ENCODE results near the gene PKN2. TPM values are rescaled to one million over a fixed set of nuclear protein-coding genes. Genes with fewer than 3 reads are reported as not detected.

The PKN2 gene
- total RNA-seq, 1 experiment from 2014 or later: 32.5 TPM

GRCh38 chr1:88742531-88742930, 58.5 kb downstream of the PKN2 start:
- H3T11ph ChIP-seq (ENCODE audit: low read length): no peak overlapping the region
- H4K5ac ChIP-seq (ENCODE audit: insufficient read length, low read depth, low read length): no peak overlapping the region
- TF ChIP-seq CTCF (conservative IDR thresholded peaks at IDR 0.05): no peak
- no peak for DNase-seq
- no peaks in the 10 kb centered on the region for H3K9me3 Mint-ChIP-seq
- no peak overlapping the region for H2AK5ac ChIP-seq (ENCODE audit: insufficient read length, low read length)
- H4K91ac ChIP-seq (ENCODE audit: insufficient read length, low read depth, low read length): no peak overlapping the region
- H2BK15ac ChIP-seq (ENCODE audit: low read depth, low read length): no peak overlapping the region
- H3K4me1 ChIP-seq (ENCODE audit: insufficient read depth, low read length): peaks cover 4% of the 10 kb centered on the region; the same call in 1 of the 2 replicates
- no peak overlapping the region for H2AFZ ChIP-seq (ENCODE audit: low read length)
- no peak overlapping the region for H3K23ac ChIP-seq (ENCODE audit: insufficient read length, low read depth, low read length)
- H3K79me2 ChIP-seq (ENCODE audit: insufficient read depth, low read length): no peaks in the 10 kb centered on the region; the same call in 1 of the 2 replicates
- H3K4ac ChIP-seq (ENCODE audit: low read depth, low read length): no peak overlapping the region
- H3K36me3 Mint-ChIP-seq (ENCODE audit: insufficient read depth in 1 of 3, low read depth in 3 of 3): peaks cover 0 to 10% (median 9%) of the 10 kb centered on the region in 3 experiments; a peak in 5 of 7 replicates
- no peak overlapping the region for H3K27ac ChIP-seq (ENCODE audit: insufficient read length, low read depth, low read length)
- no peak overlapping the region for H3K9ac ChIP-seq (ENCODE audit: extremely low read depth, insufficient read length, low read length)
- H2BK20ac ChIP-seq (ENCODE audit: low read depth, low read length, poor library complexity, severe bottlenecking): no peak overlapping the region
- H3K79me1 ChIP-seq (ENCODE audit: insufficient read depth, low read depth, low read length, poor library complexity, severe bottlenecking): no peaks in the 10 kb centered on the region
- H4K20me1 ChIP-seq (ENCODE audit: control insufficient read depth, insufficient read depth, insufficient read length): no peaks in the 10 kb centered on the region
- no peaks in the 10 kb centered on the region for H3K9me3 ChIP-seq (ENCODE audit: control insufficient read depth, low read depth, low read length)
- no peaks in the 10 kb centered on the region for H3K27me3 ChIP-seq (ENCODE audit: insufficient read depth, low read length)
- peaks cover 8 to 18% of the 10 kb centered on the region in 2 experiments for H3K4me1 Mint-ChIP-seq
- no peak overlapping the region for H2BK120ac ChIP-seq (ENCODE audit: low read depth, low read length, poor library complexity, severe bottlenecking)
- H3K27ac Mint-ChIP-seq: no peak overlapping the region
- no peak overlapping the region for H3K4me3 Mint-ChIP-seq
- H3K4me2 ChIP-seq (ENCODE audit: insufficient read depth, insufficient read length, low read length): no peak overlapping the region
- no peaks in the 10 kb centered on the region; the same call in 1 of the 2 replicates for H3K27me3 Mint-ChIP-seq (ENCODE audit: low read depth)
- H2BK12ac ChIP-seq (ENCODE audit: insufficient read length, low read depth, low read length): no peak overlapping the region
- no peak overlapping the region for H3K18ac ChIP-seq (ENCODE audit: insufficient read length, low read depth, low read length)
- H3K56ac ChIP-seq (ENCODE audit: insufficient read length, low read depth, low read length): no peak overlapping the region
- no CpG with 5 or more reads among the region's 6 CpGs for WGBS (ENCODE audit: extremely low coverage, insufficient read length, low lambda C conversion rate)
- H3K14ac ChIP-seq (ENCODE audit: insufficient read depth, low read length): no peak overlapping the region
- no peak overlapping the region for H4K8ac ChIP-seq (replicated peaks; ENCODE audit: insufficient read length, low read depth, low read length)
- no peaks in the 10 kb centered on the region for H3K23me2 ChIP-seq (ENCODE audit: insufficient read length, low read depth, low read length, poor library complexity, severe bottlenecking)
- no peak overlapping the region for H2BK5ac ChIP-seq (ENCODE audit: insufficient read length, low read length)
